Peyer's patch (tissue), 4 donors: ENCODE data around the gene ASCL3.

ENCODE experiments used
- POLR2A ChIP-seq, 2 donors: fragments of 450-650 bp; IDR thresholded peaks; one replicate each; pipeline ENCODE4 v1.5.1; 2017; ENCODE audit warnings: antibody characterized with exemption in 2 of 2, mild to moderate bottlenecking in 2 of 2, moderate library complexity in 2 of 2
- TF ChIP-seq, protein P1 (sequence below), 6 experiments: fragments of 450-650 bp in 4 of 6; fragments of 200-600 bp in 2 of 6; sonication (generic) in 1 of 6; IDR thresholded peaks; one replicate each; pipeline ENCODE4 v1.5.1; 2017 to 2019; ENCODE audit warnings: antibody characterized with exemption in 6 of 6, mild to moderate bottlenecking in 3 of 6, moderate library complexity in 1 of 6

DNA sequence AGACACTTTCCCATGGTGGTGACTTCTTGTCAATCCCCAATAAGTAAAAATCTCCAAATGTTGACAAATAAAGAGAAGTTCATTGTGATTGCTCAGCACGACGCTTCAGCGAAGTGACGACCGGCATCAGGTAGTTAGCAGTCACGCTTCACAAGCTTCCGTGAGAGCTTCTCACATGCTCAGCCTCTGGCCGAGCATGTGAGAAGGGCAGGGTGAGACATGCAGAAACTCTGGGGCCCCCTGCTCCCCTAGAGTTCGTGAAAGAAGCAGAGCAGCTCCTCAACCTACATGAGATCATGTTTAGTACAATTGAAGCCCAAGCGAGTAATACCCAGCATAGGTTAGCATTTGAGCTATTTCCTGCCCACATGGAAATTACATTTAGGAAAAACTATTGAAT, 5.7 kb downstream of the ASCL3 start:
- TF ChIP-seq, protein P1, sequence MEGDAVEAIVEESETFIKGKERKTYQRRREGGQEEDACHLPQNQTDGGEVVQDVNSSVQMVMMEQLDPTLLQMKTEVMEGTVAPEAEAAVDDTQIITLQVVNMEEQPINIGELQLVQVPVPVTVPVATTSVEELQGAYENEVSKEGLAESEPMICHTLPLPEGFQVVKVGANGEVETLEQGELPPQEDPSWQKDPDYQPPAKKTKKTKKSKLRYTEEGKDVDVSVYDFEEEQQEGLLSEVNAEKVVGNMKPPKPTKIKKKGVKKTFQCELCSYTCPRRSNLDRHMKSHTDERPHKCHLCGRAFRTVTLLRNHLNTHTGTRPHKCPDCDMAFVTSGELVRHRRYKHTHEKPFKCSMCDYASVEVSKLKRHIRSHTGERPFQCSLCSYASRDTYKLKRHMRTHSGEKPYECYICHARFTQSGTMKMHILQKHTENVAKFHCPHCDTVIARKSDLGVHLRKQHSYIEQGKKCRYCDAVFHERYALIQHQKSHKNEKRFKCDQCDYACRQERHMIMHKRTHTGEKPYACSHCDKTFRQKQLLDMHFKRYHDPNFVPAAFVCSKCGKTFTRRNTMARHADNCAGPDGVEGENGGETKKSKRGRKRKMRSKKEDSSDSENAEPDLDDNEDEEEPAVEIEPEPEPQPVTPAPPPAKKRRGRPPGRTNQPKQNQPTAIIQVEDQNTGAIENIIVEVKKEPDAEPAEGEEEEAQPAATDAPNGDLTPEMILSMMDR (IDR thresholded peaks at IDR 0.05) = no peak
- TF ChIP-seq POLR2A (IDR thresholded peaks at IDR 0.05) = no peak
